Suprapubic skin (tissue), 4 donors: ENCODE measurements around the gene XPC. TPM values are rescaled to one million over a fixed set of nuclear protein-coding genes. Genes with fewer than 3 reads are reported as not detected.

Source experiments
- DNase-seq, 2 donors: peaks; one replicate each; pipeline ENCODE4 v3.0.0-alpha.2; 2019; ENCODE audit warnings: low spot score in 2 of 2
- H3K27ac ChIP-seq: fragments of 200-600 bp; sonication (generic); one replicate; pipeline ENCODE4 v1.5.1; 2019
- H3K27me3 ChIP-seq: fragments of 200-600 bp; sonication (generic); one replicate; pipeline ENCODE4 v1.5.1; 2019
- H3K36me3 ChIP-seq: fragments of 200-600 bp; sonication (generic); one replicate; pipeline ENCODE4 v1.5.1; 2019
- H3K4me1 ChIP-seq: fragments of 200-600 bp; sonication (generic); one replicate; pipeline ENCODE4 v1.5.1; 2019
- H3K4me3 ChIP-seq: fragments of 200-600 bp; sonication (generic); one replicate; pipeline ENCODE4 v1.5.1; 2019; ENCODE audit warnings: mild to moderate bottlenecking
- H3K9me3 ChIP-seq: fragments of 200-600 bp; sonication (generic); one replicate; pipeline ENCODE4 v1.5.1; 2019
- CTCF ChIP-seq, 2 donors: fragments of 200-600 bp in 1 of 2; fragments of 450-650 bp in 1 of 2; sonication (generic) in 1 of 2; IDR thresholded peaks; one replicate each; pipeline ENCODE4 v1.5.1; 2016 to 2019; ENCODE audit warnings: antibody characterized with exemption in 2 of 2, mild to moderate bottlenecking in 1 of 2, moderate library complexity in 1 of 2
- EP300 ChIP-seq: sonication (generic); formaldehyde crosslinking; IDR thresholded peaks from one replicate; pipeline ENCODE4 v1.6.1; 2017; ENCODE audit warnings: antibody characterized with exemption
- POLR2A ChIP-seq, 2 donors: fragments of 450-650 bp; IDR thresholded peaks; one replicate each; pipeline ENCODE4 v1.6.1; 2017; ENCODE audit warnings: antibody characterized with exemption in 2 of 2, mild to moderate bottlenecking in 2 of 2, moderate library complexity in 2 of 2
- POLR2AphosphoS5 ChIP-seq, 3 donors: sonication (generic); formaldehyde crosslinking; IDR thresholded peaks; one replicate each; pipeline ENCODE4 v1.6.1; 2017; ENCODE audit warnings: antibody characterized with exemption in 3 of 3
- WGBS: methylation state at CpG from one replicate; pipeline ENCODE4 v1.1.5; 2018; 5-methylcytosine and 5-hydroxymethylcytosine counted together
- total RNA-seq, 4 donors: library from RNA; depleted of rRNA; stranded (reverse); fragments of >200 nt; gene quantifications; one replicate each; pipeline ENCODE4 v1.1.0, GENCODE V29; 2016

The XPC gene
- total RNA-seq, 4 donors from 2014 or later = 49.7 to 176 (median 66.4) TPM

GRCh38 chr3:14216257-14217048, 38.1 kb upstream of the XPC start:
- DNase-seq = no peak
- TF ChIP-seq POLR2AphosphoS5 (IDR thresholded peaks at IDR 0.05) = no peak
- no peak for TF ChIP-seq EP300
- TF ChIP-seq CTCF (IDR thresholded peaks at IDR 0.05) = no peak
- TF ChIP-seq POLR2A (IDR thresholded peaks at IDR 0.05) = no peak
- H3K4me3 ChIP-seq = no peak overlapping the region
- WGBS = 67% methylated on average over 22 of the region's 22 CpGs
- no peaks in the 10 kb centered on the region for H3K4me1 ChIP-seq
- no peak overlapping the region for H3K27ac ChIP-seq
- H3K9me3 ChIP-seq = no peaks in the 10 kb centered on the region
- no peaks in the 10 kb centered on the region for H3K27me3 ChIP-seq
- no peaks in the 10 kb centered on the region for H3K36me3 ChIP-seq

DNA sequence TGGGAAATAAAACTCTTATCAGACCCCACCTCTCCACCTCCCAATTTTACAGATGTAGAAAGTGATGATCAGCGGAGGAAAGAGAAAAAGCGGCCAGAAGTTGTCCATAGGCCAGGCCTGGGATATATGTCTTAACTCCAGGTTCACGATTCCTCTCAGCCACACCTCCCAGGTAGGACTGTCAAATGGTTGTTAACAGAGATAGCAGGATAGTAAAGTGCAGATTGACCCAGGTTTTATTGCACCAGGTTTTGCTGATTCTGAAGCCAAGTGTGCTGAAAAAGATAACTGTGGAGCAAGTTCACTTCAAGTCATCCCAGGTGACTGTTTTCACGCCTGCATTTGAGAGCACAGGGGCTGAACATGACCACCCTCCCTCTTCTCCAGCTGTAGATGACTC, 36.4 kb upstream of the XPC start:
- H3K27ac ChIP-seq = no peak overlapping the region
- TF ChIP-seq POLR2AphosphoS5 (IDR thresholded peaks at IDR 0.05) (no peak), CTCF (IDR thresholded peaks at IDR 0.05) (no peak), POLR2A (IDR thresholded peaks at IDR 0.05) (no peak), EP300 (no peak)
- H3K36me3 ChIP-seq = no peaks in the 10 kb centered on the region
- H3K27me3 ChIP-seq = no peaks in the 10 kb centered on the region
- H3K4me3 ChIP-seq = no peak overlapping the region
- 95% methylated on average over 4 of the region's 4 CpGs for WGBS
- H3K9me3 ChIP-seq = no peaks in the 10 kb centered on the region
- no peaks in the 10 kb centered on the region for H3K4me1 ChIP-seq
- no peak for DNase-seq

DNA sequence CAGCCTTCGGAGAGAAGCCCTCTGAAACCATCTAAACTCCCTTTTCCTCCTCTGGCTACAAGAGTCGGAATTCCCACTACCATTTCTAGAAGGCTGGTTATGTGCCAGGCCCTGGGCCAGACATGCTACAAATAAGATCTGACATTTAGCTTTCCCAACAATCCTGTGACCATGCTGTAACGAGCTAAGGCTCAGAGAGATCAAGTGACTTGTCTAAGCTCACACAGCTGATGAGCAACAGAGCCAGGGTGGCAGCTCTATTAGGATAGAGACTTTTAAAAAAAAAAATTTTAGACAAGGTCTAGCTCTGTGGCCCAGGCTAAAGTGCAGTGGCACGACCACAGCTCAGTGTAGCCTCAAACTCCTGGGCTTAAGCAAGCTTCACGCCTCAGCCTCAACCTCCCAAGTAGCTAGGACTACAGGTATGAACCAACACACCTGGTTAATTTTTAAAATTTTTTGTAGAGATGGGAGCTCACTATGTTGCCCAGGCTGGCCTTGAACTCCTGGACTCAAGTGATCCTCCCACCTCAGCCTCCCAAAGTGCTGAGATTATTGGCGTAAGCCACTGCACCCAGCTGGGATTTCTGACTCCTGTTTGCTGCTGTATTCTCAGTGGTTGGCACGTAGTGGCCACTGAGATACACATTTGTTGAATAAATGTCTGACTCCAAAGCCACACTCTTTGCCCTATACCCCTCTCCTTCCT, 34.8 kb upstream of the XPC start:
- H3K4me1 ChIP-seq = no peaks in the 10 kb centered on the region
- no peaks in the 10 kb centered on the region for H3K36me3 ChIP-seq
- H3K9me3 ChIP-seq = no peaks in the 10 kb centered on the region
- no peaks in the 10 kb centered on the region for H3K27me3 ChIP-seq
- no peak overlapping the region for H3K4me3 ChIP-seq
- no peak for DNase-seq
- no peak overlapping the region for H3K27ac ChIP-seq
- no peak for TF ChIP-seq CTCF (IDR thresholded peaks at IDR 0.05)
- no peak for TF ChIP-seq POLR2AphosphoS5 (IDR thresholded peaks at IDR 0.05)
- no peak for TF ChIP-seq POLR2A (IDR thresholded peaks at IDR 0.05)
- no peak for TF ChIP-seq EP300
- 97% methylated on average over 7 of the region's 7 CpGs for WGBS

GRCh38 chr3:14212032-14212431, 33.6 kb upstream of the XPC start:
- no peak for DNase-seq
- Histone ChIP-seq H3K27me3 (no peaks in the 10 kb centered on the region), H3K4me3 (no peak overlapping the region), H3K9me3 (no peaks in the 10 kb centered on the region), H3K4me1 (no peaks in the 10 kb centered on the region), H3K36me3 (no peaks in the 10 kb centered on the region), H3K27ac (no peak overlapping the region)
- TF ChIP-seq POLR2A (IDR thresholded peaks at IDR 0.05) (no peak), POLR2AphosphoS5 (IDR thresholded peaks at IDR 0.05) (no peak), CTCF (IDR thresholded peaks at IDR 0.05) (no peak), EP300 (no peak)
- WGBS = 67% methylated on average over 3 of the region's 3 CpGs

DNA sequence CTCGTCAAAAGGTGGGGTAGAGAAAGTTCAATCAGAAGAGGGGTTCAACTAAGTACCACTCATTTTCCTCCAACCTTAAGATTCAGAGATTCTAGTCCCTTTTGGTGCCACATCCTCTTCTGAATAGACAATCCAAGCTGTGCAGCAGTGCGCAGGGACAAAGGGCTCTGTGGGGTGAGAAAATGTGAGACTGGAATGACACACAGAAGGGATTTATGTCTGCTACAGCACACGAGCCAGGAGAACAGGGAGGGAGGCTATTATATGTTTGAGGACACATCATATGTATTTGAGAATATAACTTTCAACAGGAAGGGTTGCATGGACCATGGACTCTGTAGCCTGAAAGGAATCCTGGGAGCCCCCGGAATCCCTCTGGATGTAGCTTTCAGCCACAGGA, 33.2 kb upstream of the XPC start:
- DNase-seq = no peak
- no peaks in the 10 kb centered on the region for H3K36me3 ChIP-seq
- no peak overlapping the region for H3K27ac ChIP-seq
- no peaks in the 10 kb centered on the region for H3K4me1 ChIP-seq
- WGBS = 60% methylated on average over 4 of the region's 4 CpGs
- H3K9me3 ChIP-seq = no peaks in the 10 kb centered on the region
- no peaks in the 10 kb centered on the region for H3K27me3 ChIP-seq
- TF ChIP-seq POLR2A (IDR thresholded peaks at IDR 0.05) (no peak), CTCF (IDR thresholded peaks at IDR 0.05) (no peak), EP300 (no peak)
- no peak overlapping the region for H3K4me3 ChIP-seq
